ENCODE data around the gene MAPK8IP2.
"Not testable (repeated sequence)": the region's sequence is repeated elsewhere in the genome, so short reads cannot be mapped to it uniquely, and the experiment has no call there.

The MAPK8IP2 gene

DNA sequence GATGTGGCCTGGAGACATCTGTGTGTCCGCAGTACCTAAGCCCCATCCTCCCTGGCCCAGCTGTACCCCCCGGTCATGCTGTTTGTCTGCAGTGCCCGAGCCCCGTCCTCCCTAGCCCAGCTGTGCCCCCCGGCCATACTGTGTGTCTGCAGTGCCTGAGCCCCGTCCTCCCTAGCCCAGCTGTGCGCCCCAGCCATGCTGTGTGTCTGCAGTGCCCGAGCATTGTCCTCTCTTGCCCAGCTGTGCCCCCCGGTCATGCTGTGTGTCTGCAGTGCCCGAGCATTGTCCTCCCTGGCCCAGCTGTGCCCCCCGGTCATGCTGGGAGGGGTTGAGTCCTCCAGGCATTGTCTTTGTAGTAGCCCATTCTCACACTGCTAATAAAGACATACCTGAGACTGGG, 35.0 kb downstream of the MAPK8IP2 start:
- no peak for DNase-seq (ENCODE audit: low spot score)

GRCh38 chr22:50640296-50640695, 39.7 kb downstream of the MAPK8IP2 start:
- DNase-seq (ENCODE audit: low spot score) = not testable (repeated sequence)

- DNase-seq (ENCODE audit: low spot score) = no peak
These were observed 40.5 kb downstream of the MAPK8IP2 start for GRCh38 chr22:50640857-50641647.

DNA sequence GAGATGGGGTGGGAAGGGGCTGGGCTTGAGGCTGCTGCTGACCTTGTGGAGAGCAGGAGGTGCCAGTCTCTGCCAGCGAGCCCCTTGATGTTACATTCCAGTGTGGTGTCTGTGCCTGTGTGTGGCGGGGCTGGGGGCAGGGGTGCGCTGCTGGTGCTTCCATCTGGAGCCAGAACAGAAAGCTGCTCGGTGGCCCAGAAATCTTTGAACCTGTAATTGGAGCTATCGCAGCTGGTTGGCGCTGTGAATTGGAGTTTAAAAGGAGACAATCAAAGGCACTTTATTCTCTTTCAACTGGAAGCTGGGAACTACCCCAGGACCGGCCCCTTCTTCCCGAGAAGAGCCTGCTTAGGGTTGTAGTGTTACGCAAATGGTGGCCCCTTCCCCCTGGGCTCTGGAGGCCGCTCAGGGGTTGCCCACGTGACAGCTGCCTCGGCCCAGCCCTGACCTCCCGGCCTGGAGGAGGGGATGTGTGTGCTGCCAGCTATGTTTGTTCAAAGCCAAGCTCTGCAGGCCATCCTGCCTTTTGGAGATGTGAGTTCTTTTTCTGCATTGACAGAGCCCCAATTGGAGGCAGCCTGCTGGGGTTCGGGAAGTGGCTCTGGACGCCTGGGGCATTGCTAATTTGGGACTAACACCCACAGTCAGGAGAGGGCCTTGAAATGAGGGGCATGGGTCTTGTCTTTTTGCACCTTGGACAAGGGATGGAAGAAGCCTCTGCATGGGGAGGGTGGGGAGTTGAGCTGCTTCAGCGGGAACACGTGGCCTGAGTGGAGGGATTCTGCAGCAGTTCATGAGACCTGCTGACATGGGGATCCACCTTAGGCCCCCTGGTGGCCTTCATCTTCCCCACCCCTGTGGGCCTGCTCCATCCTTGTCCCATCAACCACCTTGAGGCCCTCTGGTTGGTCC, 41.4 kb downstream of the MAPK8IP2 start:
- DNase-seq (ENCODE audit: low spot score) = no peak

DNA sequence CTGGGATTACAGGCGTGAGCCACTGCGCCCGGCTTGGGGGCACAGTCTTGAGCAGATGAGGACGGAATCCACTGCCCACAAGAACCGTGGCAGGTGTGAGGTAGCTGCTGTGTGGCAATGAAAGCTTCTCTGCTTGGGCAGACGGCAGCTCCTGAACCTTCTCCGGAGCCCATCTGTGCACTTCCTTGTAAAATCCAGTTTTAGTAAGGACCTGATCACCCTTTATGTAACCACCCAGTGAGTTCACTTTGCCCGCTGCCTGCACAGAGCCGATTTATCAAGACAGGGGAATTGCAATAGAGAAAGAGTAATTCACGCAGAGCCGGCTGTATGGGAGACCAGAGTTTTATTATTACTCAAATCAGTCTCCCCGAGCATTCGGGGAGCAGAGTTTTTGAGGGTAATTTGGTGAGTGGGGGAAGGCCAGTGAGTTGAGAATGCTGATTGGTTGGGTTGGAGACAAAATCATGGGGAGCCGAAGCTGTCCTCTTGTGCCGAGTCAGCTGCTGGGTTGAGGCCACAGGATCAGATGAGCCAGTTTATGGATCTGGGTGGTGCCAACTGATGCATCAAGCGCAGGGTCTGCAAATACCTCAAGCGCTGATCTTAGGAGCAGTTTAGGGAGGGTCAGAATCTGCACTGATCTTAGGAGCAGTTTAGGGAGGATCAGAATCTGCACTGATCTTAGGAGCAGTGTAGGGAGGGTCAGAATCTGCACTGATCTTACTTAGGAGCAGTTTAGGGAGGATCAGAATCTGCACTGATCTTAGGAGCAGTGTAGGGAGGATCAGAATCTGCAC, 42.6 kb downstream of the MAPK8IP2 start:
- not testable (repeated sequence) for DNase-seq (ENCODE audit: low spot score)

DNA sequence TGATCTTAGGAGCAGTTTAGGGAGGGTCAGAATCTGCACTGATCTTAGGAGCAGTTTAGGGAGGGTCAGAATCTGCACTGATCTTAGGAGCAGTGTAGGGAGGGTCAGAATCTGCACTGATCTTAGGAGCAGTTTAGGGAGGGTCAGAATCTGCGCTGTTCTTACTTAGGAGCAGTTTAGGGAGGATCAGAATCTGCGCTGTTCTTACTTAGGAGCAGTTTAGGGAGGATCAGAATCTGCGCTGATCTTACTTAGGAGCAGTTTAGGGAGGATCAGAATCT, 43.2 kb downstream of the MAPK8IP2 start:
- DNase-seq (ENCODE audit: low spot score) = not testable (repeated sequence)

DNA sequence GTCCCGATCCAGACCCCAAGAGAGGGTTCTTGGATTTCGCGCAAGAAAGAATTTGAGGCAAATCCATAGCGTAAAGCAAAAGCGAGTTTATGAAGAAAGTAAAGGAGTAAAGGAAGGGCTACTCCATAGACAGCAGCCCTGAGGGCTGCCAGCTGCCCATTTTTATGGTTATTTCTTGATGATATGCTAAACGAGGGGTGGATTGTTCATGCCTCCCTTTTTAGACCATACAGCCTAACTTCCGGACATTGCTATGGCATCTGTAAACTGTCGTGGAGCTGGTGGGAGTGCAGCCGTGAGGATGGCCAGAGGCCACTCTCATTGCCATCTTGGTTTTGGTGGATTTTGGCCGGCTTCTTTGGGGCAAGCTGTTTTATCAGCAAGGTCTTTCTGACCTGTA, 52.7 kb downstream of the MAPK8IP2 start:
- DNase-seq (ENCODE audit: low spot score) = no peak

GRCh38 chr22:50654664-50655063, 54.1 kb downstream of the MAPK8IP2 start:
- DNase-seq (ENCODE audit: low spot score) = not testable (repeated sequence)

DNA sequence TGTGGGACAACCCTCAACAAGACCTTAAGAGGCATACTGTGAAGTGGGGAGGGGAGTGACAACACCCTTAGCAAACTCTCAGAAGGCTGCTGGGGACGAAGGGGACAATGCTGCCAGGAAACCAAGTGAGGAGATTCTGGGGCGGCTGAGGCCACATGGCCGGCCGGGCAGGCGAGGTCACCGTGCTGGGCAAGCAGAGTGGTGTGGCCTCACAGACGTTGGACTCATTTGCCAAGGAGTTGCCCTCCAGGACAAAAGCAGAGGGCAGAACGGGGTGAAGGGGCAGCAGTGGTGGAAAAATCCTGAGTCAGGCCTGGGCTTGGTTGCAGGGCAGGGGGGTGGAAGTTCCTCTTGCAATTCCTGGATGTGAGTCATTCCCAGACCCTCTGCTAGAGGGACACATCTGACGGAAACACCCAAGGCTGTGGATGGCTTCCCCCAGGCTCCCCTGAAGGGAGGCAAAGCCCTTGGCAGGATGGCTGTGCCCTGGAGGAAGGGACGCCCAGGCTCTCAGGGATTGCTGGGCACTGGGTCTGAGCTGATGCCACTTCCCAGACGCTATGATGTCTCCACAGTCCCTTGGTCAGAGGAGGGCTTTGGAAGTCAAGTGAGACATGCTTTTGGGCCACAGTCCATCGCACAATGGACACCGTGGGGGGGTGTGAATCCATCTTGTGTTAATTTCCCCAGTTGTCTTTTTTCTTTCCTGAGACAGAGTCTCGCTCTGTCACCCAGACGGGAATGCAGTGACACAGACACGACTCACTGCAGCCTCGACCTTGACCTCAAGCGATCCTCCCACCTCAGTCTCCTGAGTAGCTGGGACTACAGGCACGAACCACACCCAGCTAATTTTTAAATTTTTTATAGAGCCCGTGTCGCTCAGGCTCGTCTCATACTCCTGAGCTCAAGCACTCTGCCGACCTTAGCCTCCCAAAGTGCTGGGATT, 55.8 kb downstream of the MAPK8IP2 start:
- no peak for DNase-seq (ENCODE audit: low spot score)

GRCh38 chr22:50657925-50658324, 57.3 kb downstream of the MAPK8IP2 start:
- no peak for DNase-seq (ENCODE audit: low spot score)

- not testable (repeated sequence) for DNase-seq (ENCODE audit: low spot score)
These were observed 59.1 kb downstream of the MAPK8IP2 start for GRCh38 chr22:50659711-50660110.

DNA sequence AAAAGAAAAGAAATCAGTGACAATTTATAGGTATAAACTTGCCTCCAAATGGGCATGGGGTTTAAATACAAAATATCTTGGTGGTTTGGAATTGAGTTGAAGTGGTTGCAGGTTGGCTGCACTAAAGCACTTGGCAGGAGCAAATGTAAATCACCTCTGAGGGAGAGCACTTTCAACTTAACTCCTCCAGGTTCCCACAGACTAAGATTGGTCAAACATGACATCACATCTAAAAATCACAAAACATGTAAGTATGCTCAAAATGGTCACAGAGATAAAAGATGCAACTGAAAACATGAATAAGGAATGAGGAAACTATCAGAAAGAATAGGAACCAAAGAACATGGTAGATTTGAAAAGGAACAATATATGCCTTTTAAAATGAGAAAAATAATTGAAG, 59.7 kb downstream of the MAPK8IP2 start:
- DNase-seq (ENCODE audit: low spot score) = no peak
